ENCODE data around the gene PDE2A.

Gene PDE2A

DNA sequence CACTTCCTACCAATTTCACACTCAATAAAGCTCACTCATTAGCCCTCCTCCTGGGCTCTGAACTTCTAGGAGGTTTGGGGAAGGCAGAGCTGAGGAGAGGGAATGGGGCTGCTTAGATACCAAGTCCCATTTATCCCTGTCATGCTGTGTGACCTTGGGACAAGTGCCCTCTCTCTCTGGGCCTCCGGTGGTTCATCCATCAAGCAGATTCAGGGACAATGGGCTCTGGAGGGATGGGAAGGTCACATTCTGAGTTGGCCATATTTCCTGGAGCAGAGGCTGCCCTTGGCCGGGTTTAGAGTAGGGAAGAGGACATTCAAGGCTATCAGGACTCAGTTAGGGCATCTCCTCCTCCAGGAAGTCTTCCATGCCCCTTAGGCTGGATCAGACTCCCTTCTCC lies 66.7 kb downstream of the PDE2A start:
- TF ChIP-seq, protein P1, sequence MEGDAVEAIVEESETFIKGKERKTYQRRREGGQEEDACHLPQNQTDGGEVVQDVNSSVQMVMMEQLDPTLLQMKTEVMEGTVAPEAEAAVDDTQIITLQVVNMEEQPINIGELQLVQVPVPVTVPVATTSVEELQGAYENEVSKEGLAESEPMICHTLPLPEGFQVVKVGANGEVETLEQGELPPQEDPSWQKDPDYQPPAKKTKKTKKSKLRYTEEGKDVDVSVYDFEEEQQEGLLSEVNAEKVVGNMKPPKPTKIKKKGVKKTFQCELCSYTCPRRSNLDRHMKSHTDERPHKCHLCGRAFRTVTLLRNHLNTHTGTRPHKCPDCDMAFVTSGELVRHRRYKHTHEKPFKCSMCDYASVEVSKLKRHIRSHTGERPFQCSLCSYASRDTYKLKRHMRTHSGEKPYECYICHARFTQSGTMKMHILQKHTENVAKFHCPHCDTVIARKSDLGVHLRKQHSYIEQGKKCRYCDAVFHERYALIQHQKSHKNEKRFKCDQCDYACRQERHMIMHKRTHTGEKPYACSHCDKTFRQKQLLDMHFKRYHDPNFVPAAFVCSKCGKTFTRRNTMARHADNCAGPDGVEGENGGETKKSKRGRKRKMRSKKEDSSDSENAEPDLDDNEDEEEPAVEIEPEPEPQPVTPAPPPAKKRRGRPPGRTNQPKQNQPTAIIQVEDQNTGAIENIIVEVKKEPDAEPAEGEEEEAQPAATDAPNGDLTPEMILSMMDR (IDR thresholded peaks at IDR 0.05; ENCODE audit: extremely low read depth, missing control alignments), result no peak
- no peak for DNase-seq (ENCODE audit: low spot score)

DNA sequence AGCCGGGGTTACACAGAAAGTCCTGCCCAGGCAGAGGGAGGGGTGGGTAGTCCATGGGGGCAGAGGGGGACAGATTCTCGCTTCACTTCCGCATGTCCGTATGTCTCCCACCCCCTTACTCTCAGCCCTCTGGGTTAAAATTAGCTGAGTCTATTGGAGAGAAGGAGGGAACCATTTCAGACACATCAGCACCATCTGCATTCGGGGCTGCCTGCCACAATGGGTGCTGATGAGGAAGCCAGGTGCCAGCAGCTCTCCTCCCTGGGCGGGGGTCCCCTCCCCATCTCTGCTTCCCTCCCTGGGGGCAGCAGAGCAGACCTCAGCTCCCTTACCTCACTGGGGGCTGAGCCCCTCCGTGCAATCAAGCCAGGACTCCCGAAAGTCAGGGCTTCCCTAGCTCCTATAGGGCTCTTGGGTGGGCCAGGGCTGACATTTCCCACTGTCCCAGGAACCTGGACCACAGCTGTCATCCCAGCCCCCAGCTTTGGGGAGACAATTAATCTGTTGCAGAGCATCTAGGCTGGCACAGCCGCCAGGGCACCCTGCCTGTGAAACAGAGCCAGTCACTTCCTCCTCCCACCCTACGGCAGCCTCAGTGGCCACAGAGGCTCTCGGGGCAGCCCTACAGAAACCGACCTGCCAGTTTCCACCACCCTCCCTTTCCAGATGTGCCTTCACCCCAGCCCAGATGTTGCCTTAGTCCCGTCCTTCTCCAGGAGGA lies 67.3 kb downstream of the PDE2A start:
- DNase-seq (ENCODE audit: low spot score), result no peak
- TF ChIP-seq, protein P1 (IDR thresholded peaks at IDR 0.05; ENCODE audit: extremely low read depth, missing control alignments), result no peak

DNA sequence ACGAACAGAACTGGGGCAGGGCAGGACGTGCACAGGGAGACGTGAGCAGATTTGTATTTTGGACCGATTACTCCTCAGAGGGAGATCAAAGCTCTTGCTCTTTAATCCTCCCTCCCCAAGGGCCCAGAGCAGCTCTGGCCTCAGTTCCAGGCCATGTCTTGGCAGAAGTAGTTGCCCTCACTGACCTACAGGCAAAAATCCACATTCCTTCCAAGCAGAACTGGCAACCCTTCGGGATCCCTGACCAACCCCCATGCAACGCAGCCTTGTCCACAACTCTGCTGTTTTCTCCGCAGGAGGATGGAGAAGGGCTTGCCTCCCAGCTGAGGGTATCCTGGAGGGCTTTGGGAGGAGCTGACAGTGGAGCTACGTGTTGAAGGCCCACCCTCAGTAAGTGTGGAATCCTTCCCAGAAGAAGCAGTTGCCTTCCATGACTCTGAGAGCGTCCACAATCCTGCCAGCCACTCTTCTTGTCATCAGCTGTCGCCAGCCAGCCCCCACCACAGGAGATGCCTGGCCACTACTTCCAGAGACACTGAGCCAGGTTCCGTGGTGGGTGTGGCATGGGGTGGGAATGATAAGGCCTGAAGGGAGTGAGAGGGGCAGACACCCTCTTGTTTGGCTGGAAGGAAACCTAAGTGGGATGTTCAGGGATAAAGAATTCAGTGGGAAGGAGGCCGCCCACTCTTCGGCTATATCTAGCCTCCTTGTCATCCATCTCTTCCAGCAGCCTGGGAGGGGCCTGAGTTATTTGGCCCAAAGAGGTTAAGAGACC lies 68.1 kb downstream of the PDE2A start:
- TF ChIP-seq, protein P1 (IDR thresholded peaks at IDR 0.05; ENCODE audit: extremely low read depth, missing control alignments), result no peak
- no peak for DNase-seq (ENCODE audit: low spot score)

DNA sequence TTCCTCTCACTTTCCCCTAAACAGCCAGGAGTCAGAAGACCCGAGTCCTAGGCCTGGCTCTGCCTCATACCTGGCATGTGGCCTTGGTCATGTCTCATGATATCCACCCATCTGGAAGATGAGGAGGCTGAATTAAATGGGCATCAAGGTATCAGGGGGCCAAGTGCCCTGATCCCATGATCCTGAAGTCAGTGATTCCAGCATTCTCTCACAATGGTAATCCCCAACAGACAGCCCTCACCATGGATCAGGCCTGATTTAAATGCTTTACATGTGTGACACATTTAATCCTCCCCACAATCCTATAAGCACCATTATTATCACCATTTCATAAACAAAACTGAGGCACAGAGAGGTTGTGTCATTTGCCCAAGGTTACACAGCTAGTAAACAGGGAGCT lies 70.0 kb downstream of the PDE2A start:
- no peak for DNase-seq (ENCODE audit: low spot score)
- TF ChIP-seq, protein P1 (IDR thresholded peaks at IDR 0.05; ENCODE audit: extremely low read depth, missing control alignments), result no peak

DNA sequence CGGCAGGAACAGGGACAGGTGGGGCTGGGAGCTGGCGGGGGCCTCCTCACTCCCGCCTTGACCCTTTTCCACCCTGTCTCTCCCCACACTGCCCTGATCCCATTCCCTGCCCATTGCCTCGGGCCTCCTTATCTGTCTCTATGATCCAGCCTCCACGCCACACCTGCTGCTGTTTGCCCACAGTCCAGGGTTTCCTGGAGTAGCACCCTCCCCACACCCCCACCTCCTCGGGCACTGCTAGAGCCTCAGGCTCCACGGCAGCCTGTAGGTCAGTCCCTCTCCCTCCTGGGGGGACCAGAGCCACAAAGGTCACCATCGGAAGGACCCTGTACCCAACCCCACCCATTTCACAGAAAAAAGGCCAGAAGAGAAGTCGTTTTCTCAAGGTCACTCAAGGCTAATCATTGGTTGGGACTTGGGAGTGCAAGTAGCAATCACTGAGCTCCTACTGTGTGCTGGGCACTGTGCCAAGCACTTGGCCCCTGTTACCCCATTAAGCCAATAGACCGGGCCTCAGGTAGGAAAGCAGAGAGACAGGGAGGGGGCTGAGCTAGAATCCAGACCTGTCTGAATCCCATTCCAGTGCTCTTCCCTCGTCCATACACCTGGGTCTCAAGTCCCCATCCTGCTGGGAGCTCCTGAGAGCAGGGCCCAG lies 71.8 kb downstream of the PDE2A start:
- TF ChIP-seq, protein P1 (IDR thresholded peaks at IDR 0.05; ENCODE audit: extremely low read depth, missing control alignments), result no peak
- DNase-seq (ENCODE audit: low spot score), result no peak

DNA sequence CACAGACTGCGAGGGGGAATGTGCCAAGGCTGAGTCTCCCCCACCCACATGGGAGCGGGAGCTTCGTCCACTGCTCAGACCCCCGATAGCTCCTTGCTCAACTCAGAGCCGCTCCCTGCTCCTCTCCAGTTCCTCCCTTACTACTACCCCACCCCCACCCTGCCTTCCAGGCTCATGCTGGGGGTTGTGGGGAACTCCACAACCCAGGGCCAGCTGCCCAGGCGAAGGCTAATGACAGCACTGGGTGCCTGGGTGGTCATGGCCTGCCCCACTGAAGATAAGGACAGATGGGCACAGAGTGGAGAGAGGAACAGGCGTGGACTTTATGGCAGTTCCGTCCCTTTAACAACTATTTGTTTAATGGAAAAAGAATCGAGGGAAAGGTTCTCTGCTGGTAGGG lies 73.7 kb downstream of the PDE2A start:
- TF ChIP-seq, protein P1 (IDR thresholded peaks at IDR 0.05; ENCODE audit: extremely low read depth, missing control alignments), result no peak

More for the DNA sequence above, 73.7 kb downstream of the PDE2A start:
- no peak for DNase-seq (ENCODE audit: low spot score)

All from GM20000 (cell line).